Neural progenitor cell (in vitro differentiated cells): ENCODE data around the gene TRIM3. TPM values are rescaled to one million over a fixed set of nuclear protein-coding genes. Genes with fewer than 3 reads are reported as not detected.

ENCODE experiments used
- DNase-seq: peaks from one replicate; pipeline ENCODE4 v3.0.0-alpha.2; 2016; ENCODE audit warnings: low spot score
- H2AFZ ChIP-seq: fragments of 200-600 bp; sonication (generic); replicated peaks from 2 replicates; pipeline ENCODE4 v1.6.1; 2016; ENCODE audit warnings: antibody characterized with exemption
- H3F3A ChIP-seq: fragments of 200-600 bp; sonication (generic); 2 replicates; pipeline ENCODE4 v1.6.1; 2016; ENCODE audit warnings: antibody characterized with exemption, low read depth
- H3K27ac ChIP-seq: fragments of 200-600 bp; sonication (generic); 2 replicates; pipeline ENCODE4 v1.5.1; 2016; ENCODE audit warnings: mild to moderate bottlenecking
- H3K27me3 ChIP-seq: fragments of 200-600 bp; sonication (generic); 2 replicates; pipeline ENCODE4 v1.6.1; 2016; ENCODE audit warnings: mild to moderate bottlenecking, moderate library complexity
- H3K36me3 ChIP-seq: fragments of 200-600 bp; sonication (generic); 2 replicates; pipeline ENCODE4 v1.5.1; 2016
- H3K4me1 ChIP-seq: fragments of 200-600 bp; sonication (generic); 2 replicates; pipeline ENCODE4 v1.6.1; 2016; ENCODE audit warnings: mixed run types
- H3K4me2 ChIP-seq: fragments of 200-600 bp; sonication (generic); 2 replicates; pipeline ENCODE4 v1.6.1; 2016
- H3K4me3 ChIP-seq: fragments of 200-600 bp; sonication (generic); 2 replicates; pipeline ENCODE4 v1.5.1; 2016
- H3K79me2 ChIP-seq: fragments of 200-600 bp; sonication (generic); 2 replicates; pipeline ENCODE4 v1.6.1; 2016; ENCODE audit warnings: low read depth
- H3K9ac ChIP-seq: fragments of 200-600 bp; sonication (generic); 2 replicates; pipeline ENCODE4 v1.6.1; 2016
- H3K9me3 ChIP-seq: fragments of 200-600 bp; sonication (generic); 2 replicates; pipeline ENCODE4 v1.5.1; 2016; ENCODE audit warnings: low read depth
- H4K20me1 ChIP-seq: fragments of 200-600 bp; sonication (generic); 2 replicates; pipeline ENCODE4 v1.6.1; 2016; ENCODE audit warnings: low read depth
- H3K27ac Mint-ChIP-seq: 3 replicates; pipeline ENCODE4 v1.8.0; 2021; ENCODE audit warnings: mixed read lengths
- H3K27me3 Mint-ChIP-seq: 2 replicates; pipeline ENCODE4 v1.8.0; 2022; ENCODE audit warnings: low read depth, mild to moderate bottlenecking, inconsistent platforms, moderate library complexity, mixed read lengths; ENCODE audit not compliant: insufficient read depth
- H3K36me3 Mint-ChIP-seq: 3 replicates; pipeline ENCODE4 v1.8.0; 2021; ENCODE audit warnings: mixed read lengths
- H3K4me1 Mint-ChIP-seq: 3 replicates; pipeline ENCODE4 v1.8.0; 2021; ENCODE audit warnings: mixed read lengths
- H3K4me3 Mint-ChIP-seq: 3 replicates; pipeline ENCODE4 v1.8.0; 2021; ENCODE audit warnings: mild to moderate bottlenecking, moderate library complexity, mixed read lengths
- H3K9me3 Mint-ChIP-seq: 3 replicates; pipeline ENCODE4 v1.8.0; 2020; ENCODE audit warnings: mixed read lengths
- EZH2 ChIP-seq: fragments of 200-600 bp; sonication (generic); IDR thresholded peaks from 2 replicates; pipeline ENCODE4 v1.6.1; 2017; ENCODE audit warnings: antibody characterized with exemption, mild to moderate bottlenecking, moderate library complexity
- EZH2phosphoT487 ChIP-seq: fragments of 200-600 bp; sonication (generic); IDR thresholded peaks from 2 replicates; pipeline ENCODE4 v1.6.1; 2017; ENCODE audit warnings: antibody characterized with exemption
- total RNA-seq: library from RNA; depleted of rRNA; stranded (reverse); fragments of >200 nt; gene quantifications from 2 replicates; pipeline ENCODE4 v1.2.3, GENCODE V29; 2015; ENCODE audit warnings: low replicate concordance
- TF ChIP-seq, protein P1 (sequence below): fragments of 200-600 bp; sonication (generic); IDR thresholded peaks from 2 replicates; pipeline ENCODE4 v1.5.1; 2017; ENCODE audit warnings: antibody characterized with exemption, mild to moderate bottlenecking

TRIM3 gene
- total RNA-seq, 1 donor from 2014 or later, result 16.1 TPM

DNA sequence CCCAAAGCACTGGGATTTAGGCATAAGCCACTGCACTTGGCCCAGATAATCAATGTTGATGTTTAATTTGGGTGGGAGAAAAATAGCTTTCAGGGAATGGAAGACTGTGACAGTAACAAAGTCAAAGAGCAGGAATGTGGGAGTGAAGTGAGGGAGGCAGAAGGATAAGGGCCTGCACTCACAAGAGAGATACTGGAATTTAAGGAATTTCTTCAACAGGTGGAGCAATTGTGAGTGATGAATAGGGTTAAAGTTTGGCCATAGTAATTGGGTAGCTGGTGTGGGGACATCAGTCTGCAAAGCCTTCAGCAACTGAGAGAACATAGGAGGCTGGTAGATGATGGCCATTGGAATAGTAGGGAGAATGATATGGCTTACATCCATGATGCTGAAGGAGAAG lies 46.2 kb downstream of the TRIM3 start:
- Mint-ChIP-seq H3K9me3 (no peaks in the 10 kb centered on the region), H3K27me3 (peaks cover 2% of the 10 kb centered on the region), H3K4me3 (no peak overlapping the region), H3K27ac (no peak overlapping the region), H3K36me3 (no peaks in the 10 kb centered on the region), H3K4me1 (no peaks in the 10 kb centered on the region)
- peak; percentile 36 for DNase-seq
- Histone ChIP-seq H3K4me3 (no peak overlapping the region), H3K4me1 (peaks cover 3% of the 10 kb centered on the region), H3K27me3 (peaks cover 7% of the 10 kb centered on the region), H3K79me2 (no peaks in the 10 kb centered on the region), H3F3A (no peaks in the 10 kb centered on the region), H3K4me2 (no peak overlapping the region), H3K9me3 (no peaks in the 10 kb centered on the region), H2AFZ (no peak overlapping the region), H3K36me3 (no peaks in the 10 kb centered on the region), H3K27ac (no peak overlapping the region), H4K20me1 (no peaks in the 10 kb centered on the region), H3K9ac (no peak overlapping the region)
- no peak for TF ChIP-seq EZH2
- TF ChIP-seq, protein P1, sequence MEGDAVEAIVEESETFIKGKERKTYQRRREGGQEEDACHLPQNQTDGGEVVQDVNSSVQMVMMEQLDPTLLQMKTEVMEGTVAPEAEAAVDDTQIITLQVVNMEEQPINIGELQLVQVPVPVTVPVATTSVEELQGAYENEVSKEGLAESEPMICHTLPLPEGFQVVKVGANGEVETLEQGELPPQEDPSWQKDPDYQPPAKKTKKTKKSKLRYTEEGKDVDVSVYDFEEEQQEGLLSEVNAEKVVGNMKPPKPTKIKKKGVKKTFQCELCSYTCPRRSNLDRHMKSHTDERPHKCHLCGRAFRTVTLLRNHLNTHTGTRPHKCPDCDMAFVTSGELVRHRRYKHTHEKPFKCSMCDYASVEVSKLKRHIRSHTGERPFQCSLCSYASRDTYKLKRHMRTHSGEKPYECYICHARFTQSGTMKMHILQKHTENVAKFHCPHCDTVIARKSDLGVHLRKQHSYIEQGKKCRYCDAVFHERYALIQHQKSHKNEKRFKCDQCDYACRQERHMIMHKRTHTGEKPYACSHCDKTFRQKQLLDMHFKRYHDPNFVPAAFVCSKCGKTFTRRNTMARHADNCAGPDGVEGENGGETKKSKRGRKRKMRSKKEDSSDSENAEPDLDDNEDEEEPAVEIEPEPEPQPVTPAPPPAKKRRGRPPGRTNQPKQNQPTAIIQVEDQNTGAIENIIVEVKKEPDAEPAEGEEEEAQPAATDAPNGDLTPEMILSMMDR, result no peak
- TF ChIP-seq EZH2phosphoT487, result no peak

DNA sequence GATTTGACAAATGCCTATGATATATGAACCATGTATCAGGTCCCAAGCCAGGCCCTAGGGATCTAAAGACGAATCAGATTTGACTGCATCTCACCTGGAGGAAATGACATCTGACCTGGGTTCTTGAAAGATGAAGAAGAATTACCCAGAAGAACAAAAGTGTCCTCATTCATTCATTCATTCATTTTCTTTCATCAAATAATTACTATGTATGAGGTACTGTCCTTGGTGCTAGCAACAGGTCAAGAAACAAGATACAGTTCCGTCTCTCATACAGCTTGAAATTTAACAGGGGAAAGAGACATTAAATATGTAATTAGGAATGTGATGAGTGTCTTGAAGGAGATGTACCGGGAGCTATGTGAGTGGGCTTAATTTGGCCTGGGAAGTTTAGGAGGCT lies 53.1 kb downstream of the TRIM3 start:
- Histone ChIP-seq H3K9ac (no peak overlapping the region), H3K4me3 (no peak overlapping the region), H3K4me1 (peaks cover 8% of the 10 kb centered on the region), H3K9me3 (no peaks in the 10 kb centered on the region), H3K36me3 (no peaks in the 10 kb centered on the region), H3K79me2 (peaks cover 15% of the 10 kb centered on the region), H4K20me1 (peaks cover 13% of the 10 kb centered on the region), H3K4me2 (no peak overlapping the region), H2AFZ (no peak overlapping the region), H3K27me3 (peaks cover 23% of the 10 kb centered on the region), H3F3A (no peaks in the 10 kb centered on the region), H3K27ac (no peak overlapping the region)
- Mint-ChIP-seq H3K4me1 (peaks cover 4% of the 10 kb centered on the region), H3K9me3 (no peaks in the 10 kb centered on the region), H3K4me3 (no peak overlapping the region), H3K27me3 (no peaks in the 10 kb centered on the region), H3K36me3 (no peaks in the 10 kb centered on the region), H3K27ac (no peak overlapping the region)
- TF ChIP-seq, protein P1, result no peak
- TF ChIP-seq EZH2phosphoT487 (no peak), EZH2 (no peak)
- DNase-seq, result no peak

DNA sequence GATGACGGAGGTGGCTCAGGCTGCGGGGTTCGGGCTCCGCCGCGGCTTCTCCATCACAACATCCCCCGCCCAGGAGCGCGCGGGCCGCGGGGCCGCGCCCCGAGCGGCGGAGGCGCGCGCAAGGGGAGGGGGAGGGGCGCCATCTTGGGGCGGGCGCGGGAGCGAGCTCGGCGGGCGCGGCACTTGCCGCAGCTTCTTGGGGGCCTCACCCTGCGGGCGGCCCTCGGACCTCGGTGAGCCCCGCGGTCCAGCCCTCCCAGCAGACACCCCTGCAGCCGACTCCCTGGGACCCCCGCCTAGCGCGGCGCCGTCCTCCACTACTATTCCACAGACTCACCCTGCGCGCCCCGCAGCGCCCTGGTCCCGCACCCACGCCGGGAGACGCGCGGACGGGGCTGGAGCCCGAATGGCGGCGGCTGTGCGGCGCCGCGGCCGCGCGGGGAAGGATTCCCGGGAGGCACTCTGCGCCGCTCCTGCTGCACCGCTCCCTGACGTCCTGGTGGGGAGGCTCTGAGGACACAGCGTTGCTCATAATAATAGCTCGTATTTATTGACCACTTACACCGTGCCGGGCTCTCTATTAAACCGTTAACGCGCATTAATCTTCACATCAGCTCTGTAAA lies 54.6 kb downstream of the TRIM3 start, which contains the start of gene APBB1:
Gene APBB1 (minus strand): TSS at position 86 of the 623 bp plus-strand sequence. CDS start 7,747 bp downstream, outside the sequence.
- Histone ChIP-seq H3K4me2 (peak within 1 kb of the TSS; percentile 84), H3K27me3 (peaks cover 23% of the 10 kb centered on the region), H4K20me1 (peaks cover 16% of the 10 kb centered on the region), H3K27ac (no peak within 1 kb of the TSS), H3F3A (no peaks in the 10 kb centered on the region), H3K4me1 (peaks cover 8% of the 10 kb centered on the region), H3K36me3 (no peaks in the 10 kb centered on the region), H3K9ac (peak within 1 kb of the TSS; percentile 42), H2AFZ (peak within 1 kb of the TSS; percentile 99), H3K4me3 (peak within 1 kb of the TSS; percentile 94), H3K79me2 (peaks cover 15% of the 10 kb centered on the region), H3K9me3 (no peaks in the 10 kb centered on the region)
- Mint-ChIP-seq H3K27me3 (no peaks in the 10 kb centered on the region), H3K27ac (no peak within 1 kb of the TSS), H3K36me3 (no peaks in the 10 kb centered on the region), H3K4me3 (peak within 1 kb of the TSS; percentile 85), H3K9me3 (no peaks in the 10 kb centered on the region), H3K4me1 (peaks cover 4% of the 10 kb centered on the region)
- peak; percentile 89 for DNase-seq
- no peak for TF ChIP-seq EZH2
- TF ChIP-seq EZH2phosphoT487, result no peak
- TF ChIP-seq, protein P1, result peak; percentile 12
